Measurements from ENCODE around the gene RYR2. TPM values are rescaled to one million over a fixed set of nuclear protein-coding genes. Genes with fewer than 3 reads are reported as not detected.

The RYR2 gene
- total RNA-seq, 2 experiments from 2014 or later, result not detected

- Histone ChIP-seq H2AFZ (ENCODE audit: low read length) (no peak overlapping the region), H3K36me3 (ENCODE audit: insufficient read depth, low read length) (no peaks in the 10 kb centered on the region), H4K20me1 (ENCODE audit: insufficient read depth, low read length) (no peaks in the 10 kb centered on the region), H3K4me1 (ENCODE audit: insufficient read depth, low read length, poor library complexity, severe bottlenecking) (no peaks in the 10 kb centered on the region), H3K4me2 (ENCODE audit: low read length) (no peak overlapping the region), H3K9me3 (ENCODE audit: low read length) (no peaks in the 10 kb centered on the region), H3K9me2 (ENCODE audit: insufficient read depth, low read length) (no peaks in the 10 kb centered on the region), H3K27ac (ENCODE audit: low read depth, low read length, poor library complexity, severe bottlenecking) (no peak overlapping the region), H3K79me2 (ENCODE audit: insufficient read depth, low read depth, low read length) (no peaks in the 10 kb centered on the region), H3K4me3 (ENCODE audit: low read depth, low read length, poor library complexity, severe bottlenecking) (no peak overlapping the region)
- intact Hi-C loops (cut with micrococcal nuclease; ENCODE audit: unreplicated experiment), result no loop called here
- ChIA-PET POLR2A (no interaction called here), CTCF (ENCODE audit: unreplicated experiment) (no interaction called here)
- no TSS peak for BruUV-seq (replicated peaks)
- TF ChIP-seq EZH2phosphoT487 (IDR thresholded peaks at IDR 0.05; ENCODE audit: borderline replicate concordance, low read depth, low read length) (no peak), CTCF (conservative IDR thresholded peaks at IDR 0.05; ENCODE audit: low read length) (no peak)
- DNase-seq (ENCODE audit: low spot score), result no peak
Observed at GRCh38 chr1:237500566-237500965, 458.6 kb downstream of the RYR2 start.

- no peak overlapping the region for H3K4me3 ChIP-seq (ENCODE audit: low read depth, low read length, poor library complexity, severe bottlenecking)
- no peaks in the 10 kb centered on the region for H3K9me3 ChIP-seq (ENCODE audit: low read length)
- no peaks in the 10 kb centered on the region for H3K4me1 ChIP-seq (ENCODE audit: insufficient read depth, low read length, poor library complexity, severe bottlenecking)
- intact Hi-C loops (cut with micrococcal nuclease; ENCODE audit: unreplicated experiment), result no loop called here
- ChIA-PET POLR2A (no interaction called here), CTCF (ENCODE audit: unreplicated experiment) (no interaction called here)
- H2AFZ ChIP-seq (ENCODE audit: low read length), result no peak overlapping the region
- no TSS peak for BruUV-seq (replicated peaks)
- no peak overlapping the region for H3K4me2 ChIP-seq (ENCODE audit: low read length)
- DNase-seq (ENCODE audit: low spot score), result no peak
- no peaks in the 10 kb centered on the region for H3K79me2 ChIP-seq (ENCODE audit: insufficient read depth, low read depth, low read length)
- no peak overlapping the region for H3K27ac ChIP-seq (ENCODE audit: low read depth, low read length, poor library complexity, severe bottlenecking)
- H3K9me2 ChIP-seq (ENCODE audit: insufficient read depth, low read length), result no peaks in the 10 kb centered on the region
- TF ChIP-seq CTCF (conservative IDR thresholded peaks at IDR 0.05; ENCODE audit: low read length) (no peak), EZH2phosphoT487 (IDR thresholded peaks at IDR 0.05; ENCODE audit: borderline replicate concordance, low read depth, low read length) (no peak)
- H3K36me3 ChIP-seq (ENCODE audit: insufficient read depth, low read length), result no peaks in the 10 kb centered on the region
- no peaks in the 10 kb centered on the region for H4K20me1 ChIP-seq (ENCODE audit: insufficient read depth, low read length)
Observed at GRCh38 chr1:237503292-237503691, 461.3 kb downstream of the RYR2 start.

GRCh38 chr1:237507005-237507404 lies 465.0 kb downstream of the RYR2 start:
- no peaks in the 10 kb centered on the region for H3K79me2 ChIP-seq (ENCODE audit: insufficient read depth, low read depth, low read length)
- intact Hi-C loops (cut with micrococcal nuclease; ENCODE audit: unreplicated experiment), result no loop called here
- no peak overlapping the region for H2AFZ ChIP-seq (ENCODE audit: low read length)
- no peak overlapping the region for H3K27ac ChIP-seq (ENCODE audit: low read depth, low read length, poor library complexity, severe bottlenecking)
- ChIA-PET CTCF (ENCODE audit: unreplicated experiment) (no interaction called here), POLR2A (interaction anchor here (0.8 kb wide), 1 partner anchor 1707 kb away, joined by 3 read pairs; no protein-coding TSS in a partner anchor)
- H3K9me3 ChIP-seq (ENCODE audit: low read length), result no peaks in the 10 kb centered on the region
- no peaks in the 10 kb centered on the region for H3K9me2 ChIP-seq (ENCODE audit: insufficient read depth, low read length)
- TF ChIP-seq CTCF (conservative IDR thresholded peaks at IDR 0.05; ENCODE audit: low read length), result no peak
- no peak for TF ChIP-seq EZH2phosphoT487 (IDR thresholded peaks at IDR 0.05; ENCODE audit: borderline replicate concordance, low read depth, low read length)
- H3K4me2 ChIP-seq (ENCODE audit: low read length), result no peak overlapping the region
- no peaks in the 10 kb centered on the region for H4K20me1 ChIP-seq (ENCODE audit: insufficient read depth, low read length)
- DNase-seq (ENCODE audit: low spot score), result no peak
- no peaks in the 10 kb centered on the region for H3K4me1 ChIP-seq (ENCODE audit: insufficient read depth, low read length, poor library complexity, severe bottlenecking)
- no peaks in the 10 kb centered on the region for H3K36me3 ChIP-seq (ENCODE audit: insufficient read depth, low read length)
- H3K4me3 ChIP-seq (ENCODE audit: low read depth, low read length, poor library complexity, severe bottlenecking), result no peak overlapping the region
- BruUV-seq (replicated peaks), result no TSS peak
